Common myeloid progenitor, CD34-positive (primary cell): Measurements from ENCODE around the gene EVPLL. TPM values are rescaled to one million over a fixed set of nuclear protein-coding genes. Genes with fewer than 3 reads are reported as not detected.
"Not testable (repeated sequence)": the region's sequence is repeated elsewhere in the genome, so short reads cannot be mapped to it uniquely, and the experiment has no call there.

Experiments used
- CTCF ChIA-PET: fragments of 350-600 bp; sonication (Branson Sonifier 250); formaldehyde crosslinking; loops from one replicate; lab custom pipeline; 2021; ENCODE audit warnings: antibody characterized with exemption; lab: Charles Lee
- POLR2A ChIA-PET: fragments of 350-600 bp; sonication (Branson Sonifier 250); formaldehyde crosslinking; loops from one replicate; lab custom pipeline; 2021; ENCODE audit warnings: antibody characterized with exemption; lab: Charles Lee
- DNase-seq, 3 donors: peaks; one replicate each; pipeline versions ENCODE4 v3.0.0 to v3.0.0-alpha.2; 2013
- H3K27ac ChIP-seq, 2 experiments: 1 replicate in 1 of 2; 2 replicates in 1 of 2; pipeline ENCODE4 v1.7.0; 2013; ENCODE audit warnings: inconsistent platforms in 2 of 2, low read length in 2 of 2, mild to moderate bottlenecking in 2 of 2, low read depth in 1 of 2, moderate library complexity in 1 of 2; ENCODE audit not compliant: severe bottlenecking in 2 of 2, insufficient read depth in 1 of 2, poor library complexity in 1 of 2
- H3K27me3 ChIP-seq, 5 experiments: replicated peaks in 2 of 5; 1 replicate in 3 of 5; 2 replicates in 2 of 5; pipeline versions ENCODE4 v1.6.1 to v1.7.0; 2013; ENCODE audit warnings: low read length in 4 of 5, mild to moderate bottlenecking in 2 of 5, moderate library complexity in 2 of 5, inconsistent platforms in 1 of 5; ENCODE audit not compliant: insufficient read depth in 5 of 5, control insufficient read depth in 4 of 5
- H3K36me3 ChIP-seq, 4 experiments: 1 replicate in 2 of 4; 2 replicates in 2 of 4; pipeline versions ENCODE4 v1.6.1 to v1.7.0; 2013; ENCODE audit warnings: low read length in 3 of 4, control low read depth in 1 of 4, mild to moderate bottlenecking in 1 of 4; ENCODE audit not compliant: control insufficient read depth in 4 of 4, insufficient read depth in 4 of 4
- H3K4me1 ChIP-seq, 4 experiments: 1 replicate in 3 of 4; 2 replicates in 1 of 4; pipeline versions ENCODE4 v1.6.1 to v1.7.1; 2013; ENCODE audit warnings: low read length in 3 of 4, mild to moderate bottlenecking in 3 of 4, control low read depth in 1 of 4, inconsistent platforms in 1 of 4, moderate library complexity in 1 of 4; ENCODE audit not compliant: control insufficient read depth in 4 of 4, insufficient read depth in 4 of 4; ENCODE audit errors: control extremely low read depth in 1 of 4
- H3K4me3 ChIP-seq, 7 experiments: 1 replicate in 4 of 7; 2 replicates in 3 of 7; pipeline versions ENCODE4 v1.5.1 to v1.7.0; 2013; ENCODE audit warnings: mild to moderate bottlenecking in 7 of 7, low read length in 6 of 7, moderate library complexity in 6 of 7, inconsistent platforms in 2 of 7, low read depth in 2 of 7, control low read depth in 1 of 7; ENCODE audit not compliant: insufficient read depth in 4 of 7, control insufficient read depth in 1 of 7; ENCODE audit errors: extremely low read depth in 1 of 7
- H3K9me3 ChIP-seq, 5 experiments: 1 replicate in 4 of 5; 2 replicates in 1 of 5; pipeline versions ENCODE4 v1.6.1 to v1.7.1; 2013; ENCODE audit warnings: low read length in 4 of 5, mild to moderate bottlenecking in 2 of 5, inconsistent platforms in 1 of 5, low read depth in 1 of 5, moderate library complexity in 1 of 5; ENCODE audit not compliant: control insufficient read depth in 4 of 5, insufficient read depth in 2 of 5; ENCODE audit errors: control extremely low read depth in 1 of 5
- WGBS: methylation state at CpG from one replicate; pipeline ENCODE4 v1.1.5; 2013; ENCODE audit not compliant: insufficient coverage; 5-methylcytosine and 5-hydroxymethylcytosine counted together
- polyA plus RNA-seq: library from polyadenylated mRNA; unstranded; fragments of 120-200 nt; gene quantifications from one replicate; pipeline ENCODE4 v1.2.1, GENCODE V29; 2013

The EVPLL gene
- not detected for polyA plus RNA-seq

- POLR2A ChIA-PET = no interaction called here
- H3K4me3 ChIP-seq = peak within 1 kb of the TSS in 1 of 7 experiments; percentile 38
- H3K36me3 ChIP-seq = no peaks in the 10 kb centered on the region
- peaks cover 0 to 3% (median 0%) of the 10 kb centered on the region in 5 experiments for H3K9me3 ChIP-seq
- CTCF ChIA-PET = no interaction called here
- H3K27me3 ChIP-seq = peaks cover 0 to 12% (median 0%) of the 10 kb centered on the region in 5 experiments
- WGBS = 32% methylated on average over 11 of the region's 20 CpGs
- DNase-seq = peak; percentile 69 to 82 (median 78)
- no peak within 1 kb of the TSS for H3K27ac ChIP-seq
- H3K4me1 ChIP-seq = peaks cover 0 to 14% (median 11%) of the 10 kb centered on the region in 4 experiments
Measured at GRCh38 chr17:18377437-18378204, at the start of gene EVPLL. Gene EVPLL (plus strand): TSS chr17:18377778. CDS start chr17:18380938, 3,160 bp downstream.

DNA sequence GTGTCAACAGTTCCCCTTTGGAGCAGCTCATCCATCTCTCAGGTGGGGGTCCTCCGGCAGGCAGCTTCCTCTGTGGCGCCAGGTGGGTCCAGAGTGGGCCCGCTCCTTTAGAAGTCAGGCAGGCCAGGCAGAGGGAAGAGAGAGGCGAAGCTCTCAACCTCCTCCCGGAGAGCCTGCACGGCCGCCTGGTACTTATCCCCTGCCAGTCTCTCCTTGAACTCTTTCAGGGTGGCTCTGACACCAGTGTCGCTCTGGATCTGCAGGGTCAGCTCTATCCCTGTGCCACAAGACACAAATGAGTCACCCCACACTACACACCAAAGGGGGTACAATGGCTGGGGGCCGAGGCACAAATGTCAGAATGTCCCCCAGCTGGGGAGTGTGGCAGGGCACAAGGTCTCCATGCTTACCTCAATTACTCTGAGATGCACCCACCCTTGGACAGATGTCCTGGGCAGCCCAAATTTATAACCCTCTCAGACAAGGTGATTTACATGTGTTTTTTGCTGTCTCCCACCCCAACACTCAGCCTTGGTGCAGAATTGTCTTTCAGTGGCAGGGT, 48.9 kb upstream of the EVPLL start:
- WGBS = 98% methylated on average over 7 of the region's 9 CpGs
- no peak overlapping the region for H3K27ac ChIP-seq
- ChIA-PET CTCF (interaction anchor here (1.1 to 2.8 kb wide), 3 partner anchors 8 to 21 kb away, joined by 3 to 10 read pairs (median 4); no protein-coding TSS in a partner anchor), POLR2A (no interaction called here)
- DNase-seq = no peak
- no peaks in the 10 kb centered on the region for H3K9me3 ChIP-seq
- no peaks in the 10 kb centered on the region for H3K4me1 ChIP-seq
- no peaks in the 10 kb centered on the region for H3K27me3 ChIP-seq
- H3K36me3 ChIP-seq = peaks cover 23 to 84% (median 53%) of the 10 kb centered on the region in 4 experiments
- no peak overlapping the region for H3K4me3 ChIP-seq

- Histone ChIP-seq H3K4me1 (no peaks in the 10 kb centered on the region), H3K9me3 (no peaks in the 10 kb centered on the region), H3K4me3 (no peak overlapping the region), H3K36me3 (peaks cover 11 to 72% (median 48%) of the 10 kb centered on the region in 4 experiments), H3K27me3 (no peaks in the 10 kb centered on the region), H3K27ac (no peak overlapping the region)
- DNase-seq = no peak
- CTCF ChIA-PET = interaction anchor here (0.8 to 1.4 kb wide), 2 partner anchors 9 to 10 kb away, joined by 3 to 4 read pairs; no protein-coding TSS in a partner anchor
- POLR2A ChIA-PET = no interaction called here
- WGBS = 96% methylated on average over 5 of the region's 9 CpGs
Measured at GRCh38 chr17:18331879-18332278, 45.7 kb upstream of the EVPLL start.

DNA sequence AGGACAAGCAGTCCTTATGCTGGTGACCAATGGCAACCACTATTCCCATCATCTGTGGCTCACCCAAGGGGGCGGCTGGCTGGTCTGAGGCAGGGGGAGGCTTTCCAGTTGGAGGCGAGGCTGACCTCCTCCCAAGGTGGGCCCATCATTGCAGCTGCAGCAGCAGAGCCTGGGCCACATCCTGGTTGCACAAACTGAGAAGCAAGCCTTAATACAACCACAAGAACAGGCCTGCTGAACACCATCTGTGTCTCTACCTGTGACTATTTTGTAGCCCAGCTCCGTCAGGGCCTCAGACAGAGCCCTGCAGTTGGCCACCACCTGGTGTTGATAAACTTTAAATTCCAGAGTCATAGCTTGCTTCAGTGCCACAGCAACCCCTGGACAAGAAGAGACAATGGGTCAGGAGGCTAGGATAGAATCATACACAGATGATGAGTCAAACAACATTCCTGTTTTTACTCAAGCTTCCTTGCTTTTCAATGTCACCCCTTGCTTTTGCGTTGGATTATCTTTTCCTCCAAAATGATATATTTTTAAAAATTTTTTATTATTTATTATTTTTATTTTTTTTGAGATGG, 44.6 kb upstream of the EVPLL start:
- CTCF ChIA-PET = no interaction called here
- no peak for DNase-seq
- POLR2A ChIA-PET = interaction anchor here (0.6 kb wide), 1 partner anchor 520 kb away, joined by 3 read pairs; no protein-coding TSS in a partner anchor

GRCh38 chr17:18338158-18338557, 39.4 kb upstream of the EVPLL start:
- WGBS = 100% methylated on average over 12 of the region's 25 CpGs
- H3K4me3 ChIP-seq, H3K27ac ChIP-seq, DNase-seq, H3K9me3 ChIP-seq, POLR2A ChIA-PET, H3K27me3 ChIP-seq, CTCF ChIA-PET, H3K4me1 ChIP-seq: not testable (repeated sequence)
- H3K36me3 ChIP-seq = peaks cover 13 to 55% (median 37%) of the 10 kb centered on the region in 4 experiments

More for the DNA sequence above, 44.6 kb upstream of the EVPLL start:
- no peak overlapping the region for H3K4me3 ChIP-seq
- H3K4me1 ChIP-seq = no peaks in the 10 kb centered on the region
- peaks cover 11 to 70% (median 46%) of the 10 kb centered on the region in 4 experiments for H3K36me3 ChIP-seq
- WGBS = 63% methylated on average over 3 of the region's 4 CpGs
- no peaks in the 10 kb centered on the region for H3K27me3 ChIP-seq
- no peak overlapping the region for H3K27ac ChIP-seq
- no peaks in the 10 kb centered on the region for H3K9me3 ChIP-seq

DNA sequence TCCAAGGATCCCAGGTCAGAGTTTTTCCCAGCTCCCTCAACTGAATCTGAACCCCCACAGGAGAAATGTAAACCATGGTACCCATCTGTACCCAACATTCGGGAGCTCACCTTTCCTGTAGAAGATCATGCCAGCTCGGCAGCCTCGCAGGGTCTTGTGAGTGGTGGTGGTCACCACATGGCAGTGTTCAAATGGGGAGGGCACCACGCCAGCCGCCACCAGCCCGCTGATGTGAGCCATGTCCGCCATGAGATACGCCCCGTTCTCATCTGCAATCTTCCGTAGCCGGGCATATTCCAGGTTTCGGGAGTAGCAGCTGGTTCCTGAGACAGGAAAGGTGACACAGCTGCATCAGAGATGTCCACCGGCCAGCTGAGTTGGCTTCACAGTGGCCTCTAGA, 37.6 kb upstream of the EVPLL start:
- Histone ChIP-seq H3K27me3 (no peaks in the 10 kb centered on the region), H3K36me3 (peaks cover 10 to 58% (median 38%) of the 10 kb centered on the region in 4 experiments), H3K4me1 (no peaks in the 10 kb centered on the region), H3K9me3 (peaks cover 0 to 3% (median 0%) of the 10 kb centered on the region in 5 experiments), H3K4me3 (no peak overlapping the region), H3K27ac (no peak overlapping the region)
- POLR2A ChIA-PET = no interaction called here
- no peak for DNase-seq
- CTCF ChIA-PET = interaction anchor here (1.1 kb wide), 1 partner anchor 19 kb away, joined by 6 read pairs; no protein-coding TSS in a partner anchor
- 98% methylated on average over 13 of the region's 13 CpGs for WGBS
